ENCODE results near the gene SKAP2.

DNA sequence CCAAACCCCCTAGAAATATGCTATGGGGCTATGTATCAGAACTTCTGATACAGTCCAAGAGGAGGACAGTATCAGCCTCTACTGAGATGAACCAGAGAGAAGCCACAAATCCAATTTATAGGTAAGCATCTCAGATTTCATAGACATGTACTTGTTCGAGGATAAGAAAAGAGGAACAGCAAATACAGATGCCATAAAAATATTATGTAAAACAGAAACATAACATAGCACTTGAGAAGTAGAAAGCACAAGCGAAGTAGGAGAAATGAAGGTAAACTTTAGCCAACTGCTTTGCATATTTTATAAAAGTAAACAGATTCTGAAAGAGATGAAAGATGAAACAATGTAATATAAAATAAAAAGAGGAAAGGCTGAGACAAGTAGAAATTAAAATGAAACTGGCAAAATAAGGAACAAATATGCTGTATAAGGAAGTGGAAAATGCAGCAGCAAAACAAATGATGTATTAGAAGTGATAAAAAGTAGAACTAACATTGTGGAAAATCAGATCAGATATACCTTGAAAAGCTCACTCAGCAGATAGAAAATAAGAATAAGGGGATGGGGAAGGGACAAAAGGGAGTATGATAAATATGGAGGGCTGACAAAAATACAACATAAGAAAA is 135.1 kb downstream of the SKAP2 start:
- TF ChIP-seq RCOR1 (IDR thresholded peaks at IDR 0.05; ENCODE audit: insufficient replicate concordance, low read length) (no peak), CHD1 (IDR thresholded peaks at IDR 0.05; ENCODE audit: low read depth, low read length) (no peak), RAD21 (IDR thresholded peaks at IDR 0.05; ENCODE audit: low read length) (no peak), POLR2A (IDR thresholded peaks at IDR 0.05; ENCODE audit: low read depth, low read length) (no peak), MAFK (IDR thresholded peaks at IDR 0.05; ENCODE audit: low read depth, low read length) (no peak), FOS (IDR thresholded peaks at IDR 0.05; ENCODE audit: low read depth, low read length) (no peak), MXI1 (IDR thresholded peaks at IDR 0.05; ENCODE audit: borderline replicate concordance, low read depth, low read length) (no peak)
- TF ChIP-seq, protein P1, sequence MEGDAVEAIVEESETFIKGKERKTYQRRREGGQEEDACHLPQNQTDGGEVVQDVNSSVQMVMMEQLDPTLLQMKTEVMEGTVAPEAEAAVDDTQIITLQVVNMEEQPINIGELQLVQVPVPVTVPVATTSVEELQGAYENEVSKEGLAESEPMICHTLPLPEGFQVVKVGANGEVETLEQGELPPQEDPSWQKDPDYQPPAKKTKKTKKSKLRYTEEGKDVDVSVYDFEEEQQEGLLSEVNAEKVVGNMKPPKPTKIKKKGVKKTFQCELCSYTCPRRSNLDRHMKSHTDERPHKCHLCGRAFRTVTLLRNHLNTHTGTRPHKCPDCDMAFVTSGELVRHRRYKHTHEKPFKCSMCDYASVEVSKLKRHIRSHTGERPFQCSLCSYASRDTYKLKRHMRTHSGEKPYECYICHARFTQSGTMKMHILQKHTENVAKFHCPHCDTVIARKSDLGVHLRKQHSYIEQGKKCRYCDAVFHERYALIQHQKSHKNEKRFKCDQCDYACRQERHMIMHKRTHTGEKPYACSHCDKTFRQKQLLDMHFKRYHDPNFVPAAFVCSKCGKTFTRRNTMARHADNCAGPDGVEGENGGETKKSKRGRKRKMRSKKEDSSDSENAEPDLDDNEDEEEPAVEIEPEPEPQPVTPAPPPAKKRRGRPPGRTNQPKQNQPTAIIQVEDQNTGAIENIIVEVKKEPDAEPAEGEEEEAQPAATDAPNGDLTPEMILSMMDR (conservative IDR thresholded peaks at IDR 0.05; ENCODE audit: low read depth, low read length) = no peak
- TF ChIP-seq, protein P2, sequence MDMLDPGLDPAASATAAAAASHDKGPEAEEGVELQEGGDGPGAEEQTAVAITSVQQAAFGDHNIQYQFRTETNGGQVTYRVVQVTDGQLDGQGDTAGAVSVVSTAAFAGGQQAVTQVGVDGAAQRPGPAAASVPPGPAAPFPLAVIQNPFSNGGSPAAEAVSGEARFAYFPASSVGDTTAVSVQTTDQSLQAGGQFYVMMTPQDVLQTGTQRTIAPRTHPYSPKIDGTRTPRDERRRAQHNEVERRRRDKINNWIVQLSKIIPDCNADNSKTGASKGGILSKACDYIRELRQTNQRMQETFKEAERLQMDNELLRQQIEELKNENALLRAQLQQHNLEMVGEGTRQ (IDR thresholded peaks at IDR 0.05; ENCODE audit: low read depth, low read length) = no peak
